Anterior cingulate cortex (tissue), 58 donors: Measurements from ENCODE around the gene TRIM52.

Experiments
- DNase-seq, 58 donors: peaks; one replicate each; lab custom pipeline; 2025; lab: John Stamatoyannopoulos, UW

The TRIM52 gene

DNA sequence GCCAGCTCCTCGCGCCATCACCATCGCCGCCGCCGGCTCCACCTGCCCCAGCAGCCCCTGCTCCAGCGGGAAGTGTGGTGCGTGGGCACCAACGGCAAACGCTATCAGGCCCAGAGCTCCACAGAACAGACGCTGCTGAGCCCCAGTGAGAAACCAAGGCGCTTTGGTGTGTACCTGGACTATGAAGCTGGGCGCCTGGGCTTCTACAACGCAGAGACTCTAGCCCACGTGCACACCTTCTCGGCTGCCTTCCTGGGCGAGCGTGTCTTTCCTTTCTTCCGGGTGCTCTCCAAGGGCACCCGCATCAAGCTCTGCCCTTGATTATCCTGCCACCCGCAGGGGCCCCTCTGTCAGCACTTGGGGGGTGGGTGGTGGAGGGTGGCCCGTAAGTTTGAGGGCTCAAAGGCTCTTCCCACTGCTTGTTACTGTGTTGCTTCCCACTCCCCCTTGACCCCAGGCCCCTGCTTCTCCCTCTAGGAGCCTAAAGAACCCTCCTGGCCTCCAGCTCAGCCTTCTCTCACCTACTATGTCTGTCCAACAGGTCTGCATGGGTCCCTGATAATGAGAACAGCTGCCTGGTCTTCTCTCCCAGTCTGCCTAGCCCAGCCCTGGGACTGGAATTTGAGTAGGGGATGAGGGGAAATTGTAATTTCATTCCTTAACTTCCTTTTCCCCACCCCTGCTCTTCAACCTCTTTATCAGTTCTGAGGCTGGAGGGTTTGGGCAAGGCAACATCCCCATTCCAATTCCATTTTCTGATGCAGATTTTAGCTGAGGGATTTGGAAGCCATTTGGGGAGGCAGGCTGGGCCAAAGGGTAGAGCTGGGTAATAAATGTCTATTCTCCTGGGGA lies 26.3 kb downstream of the TRIM52 start:
- DNase-seq, result no peak

GRCh38 chr5:181233801-181234454 lies 27.0 kb downstream of the TRIM52 start:
- DNase-seq, result no peak

- no peak for DNase-seq
Measured at GRCh38 chr5:181233088-181233800, 27.7 kb downstream of the TRIM52 start.

- no peak for DNase-seq
Measured at GRCh38 chr5:181232593-181232992, 28.4 kb downstream of the TRIM52 start.

- DNase-seq, result no peak
Measured at GRCh38 chr5:181231432-181231831, 29.5 kb downstream of the TRIM52 start.

DNA sequence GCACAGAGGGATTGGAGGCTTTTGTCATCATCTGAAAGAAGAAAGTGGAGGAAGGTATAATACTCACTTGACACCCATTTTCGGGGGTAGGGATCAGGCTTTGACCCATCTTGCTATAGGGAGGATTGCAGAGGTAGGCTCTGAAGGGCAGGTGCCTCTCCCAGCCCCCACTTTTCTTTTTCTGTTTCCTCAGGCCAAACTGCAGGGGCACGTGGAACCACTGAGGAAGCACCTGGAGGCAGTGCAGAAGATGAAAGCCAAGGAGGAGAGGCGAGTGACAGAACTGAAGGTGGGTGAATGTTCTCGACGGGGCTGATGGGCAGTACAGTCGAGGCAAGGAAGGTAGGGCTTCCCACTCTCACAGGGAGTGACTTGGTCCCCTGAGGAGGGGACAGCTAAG lies 30.4 kb downstream of the TRIM52 start:
- DNase-seq, result no peak

DNA sequence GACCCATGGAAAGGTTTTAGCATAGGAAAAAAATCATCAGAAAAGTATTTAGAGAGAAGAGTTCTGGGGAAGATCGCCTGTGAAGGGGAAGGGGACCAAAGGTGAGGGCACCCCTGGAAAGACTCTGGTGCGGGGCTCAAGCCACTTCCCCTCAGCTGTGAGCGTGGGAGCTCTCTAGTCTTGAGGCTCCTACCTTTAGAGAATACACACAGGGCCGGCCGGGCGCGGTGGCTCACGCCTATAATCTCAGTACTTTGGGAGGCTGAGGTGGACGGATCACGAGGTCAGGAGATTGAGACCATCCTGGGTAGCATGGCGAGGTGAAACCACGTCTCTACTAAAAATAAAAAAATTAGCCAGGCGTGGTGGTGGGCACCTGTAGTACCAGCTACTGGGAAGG lies 30.9 kb downstream of the TRIM52 start:
- DNase-seq, result no peak

DNA sequence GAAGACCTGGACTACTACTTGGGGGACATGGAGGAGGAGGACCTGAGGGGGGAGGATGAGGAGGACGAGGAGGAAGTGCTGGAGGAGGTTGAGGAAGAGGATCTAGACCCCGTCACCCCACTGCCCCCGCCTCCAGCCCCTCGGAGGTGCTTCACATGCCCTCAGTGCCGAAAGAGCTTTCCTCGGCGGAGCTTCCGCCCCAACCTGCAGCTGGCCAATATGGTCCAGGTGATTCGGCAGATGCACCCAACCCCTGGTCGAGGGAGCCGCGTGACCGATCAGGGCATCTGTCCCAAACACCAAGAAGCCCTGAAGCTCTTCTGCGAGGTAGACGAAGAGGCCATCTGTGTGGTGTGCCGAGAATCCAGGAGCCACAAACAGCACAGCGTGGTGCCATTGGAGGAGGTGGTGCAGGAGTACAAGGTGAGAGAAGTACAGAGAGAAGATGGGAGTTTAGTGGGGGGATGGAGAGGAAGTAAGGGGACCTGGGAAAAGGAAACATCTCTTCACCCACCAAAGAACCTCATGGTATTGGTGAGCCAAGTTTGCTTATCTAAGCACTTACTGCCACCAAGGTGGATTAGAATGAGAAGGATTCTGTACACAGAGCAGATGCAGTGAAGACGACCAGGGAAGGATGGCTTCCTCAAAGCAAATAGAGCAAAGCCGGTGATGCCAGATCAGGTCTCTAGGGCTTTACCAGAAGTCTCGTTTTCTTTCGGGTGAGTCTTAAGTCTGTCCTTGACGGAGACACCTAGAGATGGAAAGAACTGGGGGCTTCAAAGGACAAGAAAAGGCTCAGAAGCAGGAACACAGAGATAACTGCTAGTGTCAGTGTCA lies 36.3 kb downstream of the TRIM52 start:
- DNase-seq, result no peak

- DNase-seq, result no peak
Measured at GRCh38 chr5:181223729-181224389, 37.1 kb downstream of the TRIM52 start.

DNA sequence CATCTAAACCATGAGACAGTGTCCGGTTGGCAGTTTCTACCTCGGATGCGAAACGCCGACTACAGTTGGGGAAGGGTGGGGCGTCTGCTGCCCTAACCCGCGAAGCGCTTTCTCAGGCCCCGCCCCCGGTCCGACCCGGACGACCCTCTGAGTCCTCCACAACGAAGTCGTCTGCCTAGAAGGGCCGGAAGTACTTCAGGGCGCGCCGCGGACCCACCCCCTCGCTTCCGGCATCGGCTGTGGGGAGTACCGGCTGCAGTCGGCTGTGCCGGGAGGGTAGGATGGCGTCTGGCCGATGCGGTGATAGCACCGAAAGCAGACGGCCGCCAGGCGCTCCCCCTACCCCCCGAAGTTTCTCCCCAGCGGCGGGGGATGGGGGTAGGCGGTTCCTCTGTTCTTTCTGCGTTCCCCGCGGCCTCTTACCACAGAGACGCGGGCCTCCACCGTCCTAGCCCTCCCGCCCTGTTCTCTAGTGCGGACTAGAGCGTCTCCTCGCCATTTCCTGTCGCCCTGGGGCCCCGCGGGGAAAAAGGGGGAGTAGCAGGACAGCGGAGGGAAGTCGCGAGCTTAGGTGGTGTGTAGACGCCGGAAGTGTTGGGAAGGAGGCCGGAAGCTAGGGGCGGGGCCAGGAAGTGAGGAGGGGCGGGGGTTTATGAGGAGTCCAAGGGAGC lies 37.8 kb downstream of the TRIM52 start, which contains the start of gene TRIM41:
TRIM41 (plus strand) TSS at position 224 of the 671 bp plus-strand sequence. CDS start 719 bp downstream, outside the sequence.
- no peak for DNase-seq

- DNase-seq, result no peak
Measured at GRCh38 chr5:181222630-181223057, 38.3 kb downstream of the TRIM52 start.

DNA sequence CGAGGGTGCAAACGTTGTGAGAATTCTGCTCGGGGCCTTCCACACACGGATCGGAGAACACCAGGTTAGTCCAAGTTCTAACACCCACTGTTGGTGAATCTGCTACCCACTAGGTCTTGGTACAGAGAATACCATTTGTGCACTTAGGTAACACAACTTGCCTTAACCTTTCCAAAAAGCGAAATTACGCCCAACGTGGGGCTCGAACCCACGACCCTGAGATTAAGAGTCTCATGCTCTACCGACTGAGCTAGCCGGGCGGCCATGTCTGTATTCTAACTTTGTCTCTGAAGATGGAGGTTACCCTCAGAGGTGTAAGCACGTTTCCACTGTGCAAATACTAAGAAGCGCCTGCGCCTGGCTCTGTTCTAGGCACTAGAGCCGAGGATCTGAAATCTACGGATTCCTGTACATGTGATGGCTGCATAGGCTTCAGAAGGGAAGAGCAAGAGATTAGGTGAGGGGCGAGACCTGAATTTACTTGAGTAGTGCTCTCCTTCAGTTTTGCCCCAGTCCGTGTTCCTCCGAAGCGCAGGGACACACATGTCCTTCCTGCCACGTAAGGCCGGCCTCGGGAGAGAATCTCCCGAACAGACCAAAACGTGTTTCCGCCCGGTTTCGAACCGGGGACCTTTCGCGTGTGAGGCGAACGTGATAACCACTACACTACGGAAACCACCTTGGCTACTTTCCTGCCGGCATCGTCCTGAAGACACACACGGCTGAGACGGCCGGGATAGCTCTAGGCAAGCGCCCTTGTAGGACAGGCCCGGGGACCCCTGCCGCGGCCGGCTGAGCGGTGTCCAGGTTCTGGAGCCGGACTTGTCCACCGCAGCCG lies 38.9 kb downstream of the TRIM52 start:
- DNase-seq, result no peak

- no peak for DNase-seq
Measured at GRCh38 chr5:181221105-181221791, 39.7 kb downstream of the TRIM52 start.

DNA sequence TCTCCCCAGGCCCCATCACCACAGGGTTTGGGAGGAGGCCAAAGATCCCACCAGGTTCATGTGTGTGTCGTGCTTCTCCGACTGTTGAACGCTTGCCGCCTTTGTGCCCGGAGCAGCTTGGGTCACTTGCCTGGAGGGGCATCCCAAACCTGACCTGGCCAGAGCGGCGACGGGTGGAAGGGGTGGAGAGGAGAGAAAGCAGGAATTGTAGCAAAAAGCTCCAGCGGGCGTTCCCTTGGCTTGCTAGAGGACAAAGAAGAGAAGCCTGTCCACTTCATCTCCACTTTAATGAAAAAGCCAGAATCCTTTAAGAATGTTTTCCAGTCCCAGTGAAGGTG lies 40.8 kb downstream of the TRIM52 start:
- DNase-seq, result no peak

DNA sequence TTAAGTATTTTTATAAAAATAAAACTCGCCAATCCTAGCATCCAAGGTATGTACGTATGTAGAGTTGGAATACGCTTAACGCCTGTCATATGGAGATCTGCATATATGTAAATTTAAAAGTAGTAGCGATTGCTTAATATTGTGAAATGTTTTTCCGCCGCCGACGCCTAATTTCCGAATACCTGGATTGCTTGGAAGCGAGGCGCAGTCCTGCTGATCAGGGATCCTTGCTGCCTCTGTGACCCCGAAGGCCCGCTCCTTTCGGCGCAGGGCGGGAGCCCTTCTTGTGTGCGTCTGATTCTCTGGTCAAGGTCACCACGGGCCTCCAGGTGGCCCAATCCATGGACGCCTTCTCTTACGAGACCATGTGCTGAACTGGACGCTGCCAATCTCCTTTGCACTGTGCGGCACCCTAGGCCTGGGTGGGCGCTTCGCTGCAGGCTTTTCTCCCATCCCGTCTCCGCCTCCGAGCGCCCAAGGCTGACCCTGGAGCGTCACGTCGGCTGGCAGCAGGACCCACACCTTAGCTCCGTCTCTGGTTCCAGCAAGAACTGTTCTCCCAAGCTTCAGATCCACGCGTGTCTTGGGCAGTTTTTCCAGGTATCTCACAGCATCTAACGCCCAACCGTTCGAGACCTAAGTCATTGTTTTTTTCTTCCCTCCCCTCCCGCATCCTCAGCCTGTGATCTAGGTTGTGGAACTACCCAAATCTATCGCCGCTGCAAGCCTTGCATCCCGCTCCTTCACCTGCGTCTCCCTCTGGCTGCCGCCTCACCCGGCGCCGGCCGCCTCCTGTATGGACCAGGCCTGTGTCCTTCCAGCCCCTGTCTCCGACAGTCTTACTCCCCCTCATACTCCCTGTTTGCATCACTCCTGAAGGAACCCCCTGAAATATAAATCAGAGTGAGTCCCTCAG lies 41.4 kb downstream of the TRIM52 start:
- DNase-seq, result no peak

- no peak for DNase-seq
Measured at GRCh38 chr5:181218795-181219124, 42.2 kb downstream of the TRIM52 start.

DNA sequence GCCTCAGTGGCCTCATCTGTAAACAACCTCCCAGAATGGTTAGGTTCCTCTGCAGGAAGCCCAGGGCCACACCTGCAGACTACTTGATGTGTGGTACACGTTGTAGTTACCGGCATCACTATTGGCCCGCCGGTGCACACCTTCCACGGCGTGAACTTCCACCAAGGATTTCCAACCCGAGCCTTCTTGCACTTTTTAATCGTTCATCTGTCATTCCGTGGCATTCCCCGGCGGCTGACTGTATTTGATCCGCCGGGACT lies 43.2 kb downstream of the TRIM52 start:
- DNase-seq, result no peak
